Embryonic facial prominence (tissue), 1 donor: Measurements from ENCODE around the gene KIF18A.
"Not testable (repeated sequence)": the region's sequence is repeated elsewhere in the genome, so short reads cannot be mapped to it uniquely, and the experiment has no call there.

Experiments
- DNase-seq: peaks from one replicate; pipeline ENCODE4 v3.0.0-alpha.2; 2016; ENCODE audit errors: extremely low spot score

Gene KIF18A

GRCh38 chr11:28106353-28107043, 1.5 kb downstream of the KIF18A start:
- no peak for DNase-seq

DNA sequence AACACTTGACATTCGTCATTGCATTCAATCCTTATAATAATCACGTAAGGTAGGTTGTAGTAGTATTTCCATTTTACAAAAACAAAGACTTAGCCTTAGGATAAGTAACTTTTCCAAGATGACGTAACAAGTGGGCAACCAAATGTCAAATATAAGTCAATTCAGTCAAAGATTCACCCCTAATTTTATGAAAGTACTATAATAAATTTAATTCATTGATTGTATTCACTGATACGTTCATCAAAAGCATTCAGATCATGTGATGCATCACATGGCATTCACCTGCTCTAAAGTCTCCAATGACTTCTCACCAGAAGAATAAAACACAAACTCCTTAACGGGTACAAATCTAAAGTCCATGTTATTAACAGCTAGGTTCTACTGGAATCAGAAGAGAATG, 2.1 kb downstream of the KIF18A start:
- DNase-seq, result no peak

GRCh38 chr11:28104984-28105383, 3.0 kb downstream of the KIF18A start:
- DNase-seq, result no peak

- DNase-seq, result no peak
Observed at GRCh38 chr11:28104425-28104824, 3.5 kb downstream of the KIF18A start.

- DNase-seq, result not testable (repeated sequence)
Observed at GRCh38 chr11:28102300-28102699, 5.7 kb downstream of the KIF18A start.

GRCh38 chr11:28100665-28101064, 7.3 kb downstream of the KIF18A start:
- DNase-seq, result no peak

- no peak for DNase-seq
Observed at GRCh38 chr11:28099715-28100114, 8.2 kb downstream of the KIF18A start.

- no peak for DNase-seq
Observed at GRCh38 chr11:28098257-28098656, 9.7 kb downstream of the KIF18A start.

GRCh38 chr11:28092786-28093185, 15.2 kb downstream of the KIF18A start:
- no peak for DNase-seq

DNA sequence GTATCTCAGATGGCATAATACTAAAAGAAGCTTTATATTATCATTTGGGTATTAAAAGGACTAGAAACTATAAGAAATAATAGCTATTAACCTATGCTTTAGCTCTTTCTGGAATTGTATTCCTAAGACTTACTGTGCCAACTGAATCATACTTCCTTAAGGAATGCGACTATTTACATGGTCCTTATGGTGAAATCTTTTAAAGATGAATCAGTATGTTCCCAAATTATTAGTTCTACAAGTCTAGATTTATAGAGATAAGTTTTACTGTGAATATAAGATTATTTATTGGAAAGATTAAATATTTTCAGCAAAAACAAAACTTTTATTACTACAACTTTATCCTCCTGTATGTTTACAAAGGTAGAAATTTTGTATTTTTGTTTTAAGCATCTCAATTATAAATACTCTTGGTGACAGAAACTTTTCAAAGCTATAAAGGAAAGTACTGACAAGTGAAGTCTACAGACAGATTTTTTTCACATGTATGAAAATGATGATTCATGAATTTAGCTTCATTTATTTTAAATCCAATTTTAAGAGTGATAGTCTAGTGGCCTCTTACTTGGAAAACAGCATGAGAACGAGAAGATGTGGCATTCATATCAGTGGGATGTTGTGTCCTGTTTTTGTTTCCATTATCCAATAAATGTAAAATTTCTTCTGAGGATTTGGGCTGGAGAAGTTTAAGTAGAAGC, 17.8 kb downstream of the KIF18A start:
- no peak for DNase-seq

DNA sequence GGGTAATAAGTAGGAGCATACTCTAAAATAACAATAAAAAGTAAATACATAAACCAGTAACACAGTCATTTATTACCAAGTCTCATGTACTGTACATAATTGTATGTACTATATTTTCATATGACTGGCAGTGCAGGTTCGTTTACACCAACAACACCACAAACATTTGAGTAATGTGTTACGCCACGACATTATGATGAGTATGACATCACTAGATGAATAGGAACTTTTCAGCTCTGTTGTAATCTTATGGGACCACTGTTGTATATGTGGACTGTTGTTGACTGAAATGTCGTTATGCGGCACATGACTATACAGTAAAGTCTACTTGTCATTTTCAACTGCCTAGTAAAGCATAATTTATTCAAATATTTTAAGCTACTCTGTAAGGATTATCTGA, 18.6 kb downstream of the KIF18A start:
- DNase-seq, result no peak

DNA sequence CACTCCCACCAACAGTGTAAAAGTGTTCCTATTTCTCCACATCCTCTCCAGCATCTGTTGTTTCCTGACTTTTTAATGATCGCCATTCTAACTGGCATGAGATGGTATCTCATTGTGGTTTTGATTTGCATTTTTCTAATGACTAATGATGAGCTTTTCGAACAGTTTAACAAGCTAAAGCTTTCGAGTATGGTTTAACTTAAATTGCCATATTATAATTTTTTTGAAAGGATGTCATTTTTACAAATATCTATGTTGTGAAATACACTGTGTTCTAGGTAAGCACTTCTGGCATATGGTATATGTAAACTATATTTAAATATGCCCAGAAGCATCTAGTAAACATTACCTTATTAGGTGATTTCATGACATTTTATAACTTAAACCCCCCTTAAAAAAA, 20.3 kb downstream of the KIF18A start:
- DNase-seq, result not testable (repeated sequence)

DNA sequence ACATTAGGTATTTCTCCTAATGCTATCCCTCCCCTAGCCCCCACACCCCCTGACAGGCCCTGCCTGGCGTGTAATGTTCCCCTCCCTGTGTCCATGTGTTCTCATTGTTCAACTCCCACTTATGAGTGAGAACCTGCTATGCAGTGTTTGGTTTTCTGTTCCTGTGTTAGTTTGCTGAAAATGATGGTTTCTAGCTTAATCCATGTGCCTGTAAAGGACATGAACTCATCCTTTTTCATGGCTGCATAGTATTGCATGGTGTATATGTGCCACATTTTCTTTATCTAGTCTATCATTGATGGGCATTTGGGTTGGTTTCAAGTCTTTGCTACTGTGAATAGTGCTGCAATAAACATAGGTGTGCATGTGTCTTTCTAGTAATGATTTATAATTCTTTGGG, 20.8 kb downstream of the KIF18A start:
- not testable (repeated sequence) for DNase-seq

- DNase-seq, result no peak
Observed at GRCh38 chr11:28086569-28086968, 21.4 kb downstream of the KIF18A start.

DNA sequence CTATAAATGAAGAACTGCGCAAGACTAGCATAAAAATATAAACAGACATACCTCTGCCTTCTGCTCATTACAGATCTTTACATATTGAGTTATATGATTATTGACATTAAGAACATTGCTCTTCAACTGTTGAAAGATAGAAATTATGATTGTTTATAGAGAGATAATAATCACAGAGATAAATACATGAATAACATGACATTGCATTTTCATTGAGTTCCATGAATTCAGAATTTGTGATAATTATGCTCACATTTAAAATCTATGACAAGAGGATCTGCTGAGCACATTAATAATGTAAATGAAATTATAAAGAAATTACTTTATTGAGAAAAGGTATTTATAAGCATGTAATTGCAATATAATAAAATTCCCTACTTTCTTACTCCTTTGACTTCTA, 24.8 kb downstream of the KIF18A start:
- no peak for DNase-seq

DNA sequence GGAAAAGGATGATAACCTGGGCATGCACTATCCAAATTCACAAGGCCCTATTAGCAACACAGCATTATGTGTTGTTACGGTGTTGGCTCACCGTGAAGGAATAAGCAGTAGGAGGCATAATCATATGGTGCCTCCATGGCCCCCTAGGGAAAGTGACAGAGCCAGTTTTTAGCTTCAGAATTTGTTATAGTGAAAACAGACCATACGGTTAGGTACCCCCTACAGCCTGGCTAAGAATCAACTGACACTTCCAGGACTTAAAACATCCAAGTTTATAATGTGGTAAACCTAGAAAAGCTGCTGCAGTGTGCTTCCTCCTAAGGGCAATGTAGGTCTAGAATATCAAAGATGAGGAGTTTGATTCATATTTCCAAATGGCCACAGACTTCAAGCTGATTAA, 30.4 kb downstream of the KIF18A start:
- DNase-seq, result no peak

GRCh38 chr11:28072321-28072720, 35.6 kb downstream of the KIF18A start:
- no peak for DNase-seq

DNA sequence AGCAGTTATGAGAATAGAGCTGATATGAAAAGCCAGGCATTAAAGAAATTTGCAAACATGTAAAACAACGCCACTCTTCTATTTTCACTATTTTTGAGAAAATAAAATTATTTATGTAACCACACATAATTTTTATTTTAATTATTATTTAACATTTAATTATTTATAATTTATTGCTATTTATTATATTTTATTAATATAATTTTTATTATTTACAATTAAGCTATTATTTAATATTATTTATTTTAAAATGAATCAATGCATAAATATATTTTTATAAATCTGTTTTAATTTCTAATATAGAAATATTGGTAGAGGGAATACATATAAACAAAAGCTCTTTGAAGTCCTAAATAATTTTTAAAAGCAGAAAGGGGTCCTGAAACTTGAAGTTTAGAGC, 36.7 kb downstream of the KIF18A start:
- no peak for DNase-seq

GRCh38 chr11:28058333-28058732, 49.6 kb downstream of the KIF18A start:
- DNase-seq, result no peak

- no peak for DNase-seq
Observed at GRCh38 chr11:28054821-28055220, 53.1 kb downstream of the KIF18A start.

GRCh38 chr11:28049338-28050216, 58.4 kb downstream of the KIF18A start:
- no peak for DNase-seq

DNA sequence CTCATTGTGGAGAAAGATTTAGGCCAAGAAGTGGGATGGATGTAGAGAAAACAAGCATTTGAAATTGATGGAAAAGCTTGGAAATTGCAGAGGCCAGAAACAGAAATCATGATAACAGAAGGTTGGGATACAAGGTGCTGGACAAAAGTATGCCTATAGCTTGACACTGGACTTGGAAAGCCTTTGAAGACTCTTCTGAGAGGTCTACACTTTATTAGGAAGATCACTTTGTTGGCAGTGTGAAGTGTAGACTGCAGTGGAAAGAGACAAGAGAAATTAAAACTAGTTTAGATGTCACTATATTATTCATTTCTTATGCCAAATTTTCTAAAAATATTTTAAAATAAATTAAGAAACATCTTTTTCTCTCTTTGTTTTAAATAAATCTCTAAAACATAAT, 59.1 kb downstream of the KIF18A start:
- no peak for DNase-seq
